Stimulated activated naive CD8-positive, alpha-beta T cell treated with anti-CD3 and anti-CD28 coated beads, Interleukin-15, amount 100 ng/mL, for 72 hours (primary cell): ENCODE data around the gene AGTRAP.

Experiments used
- ATAC-seq: fragments of 150-1000 bp; cut with Tn5 transposase; 2 replicates; pipeline ENCODE4 v1.10.0; 2021; ENCODE audit warnings: mild to moderate bottlenecking, moderate library complexity
- DNase-seq, 2 donors: peaks; one replicate each; pipeline ENCODE4 v3.0.0; 2021 to 2022
- H3K27ac Mint-ChIP-seq, 2 donors: one replicate each; pipeline ENCODE4 v1.8.0; 2022; ENCODE audit warnings: mild to moderate bottlenecking in 2 of 2, mixed read lengths in 2 of 2, moderate library complexity in 2 of 2
- H3K27me3 Mint-ChIP-seq: one replicate; pipeline ENCODE4 v1.8.0; 2022; ENCODE audit warnings: mixed read lengths
- H3K4me1 Mint-ChIP-seq: one replicate; pipeline ENCODE4 v1.8.0; 2022; ENCODE audit warnings: mild to moderate bottlenecking, mixed read lengths
- H3K4me3 Mint-ChIP-seq, 2 donors: one replicate each; pipeline ENCODE4 v1.8.0; 2022; ENCODE audit warnings: mild to moderate bottlenecking in 2 of 2, mixed read lengths in 2 of 2, moderate library complexity in 1 of 2
- H3K9me3 Mint-ChIP-seq, 2 donors: one replicate each; pipeline ENCODE4 v1.8.0; 2022; ENCODE audit warnings: mixed read lengths in 2 of 2

Gene AGTRAP

GRCh38 chr1:11720033-11720376 is 15.9 kb upstream of the AGTRAP start:
- H3K9me3 Mint-ChIP-seq: no peaks in the 10 kb centered on the region
- H3K27ac Mint-ChIP-seq: peak overlapping the region in 1 of 2 donors; percentile 75
- no peaks in the 10 kb centered on the region for H3K27me3 Mint-ChIP-seq
- DNase-seq: no peak
- peak overlapping the region; percentile 78 to 91 for H3K4me3 Mint-ChIP-seq
- ATAC-seq: no peak
- H3K4me1 Mint-ChIP-seq: peaks cover 17% of the 10 kb centered on the region

- Mint-ChIP-seq H3K4me3 (peak overlapping the region in 1 of 2 donors; percentile 9), H3K4me1 (peaks cover 20% of the 10 kb centered on the region), H3K9me3 (no peaks in the 10 kb centered on the region), H3K27me3 (no peaks in the 10 kb centered on the region), H3K27ac (no peak overlapping the region)
- DNase-seq (no peak), ATAC-seq (no peak)
Observed at GRCh38 chr1:11720525-11720924, 15.4 kb upstream of the AGTRAP start.

DNA sequence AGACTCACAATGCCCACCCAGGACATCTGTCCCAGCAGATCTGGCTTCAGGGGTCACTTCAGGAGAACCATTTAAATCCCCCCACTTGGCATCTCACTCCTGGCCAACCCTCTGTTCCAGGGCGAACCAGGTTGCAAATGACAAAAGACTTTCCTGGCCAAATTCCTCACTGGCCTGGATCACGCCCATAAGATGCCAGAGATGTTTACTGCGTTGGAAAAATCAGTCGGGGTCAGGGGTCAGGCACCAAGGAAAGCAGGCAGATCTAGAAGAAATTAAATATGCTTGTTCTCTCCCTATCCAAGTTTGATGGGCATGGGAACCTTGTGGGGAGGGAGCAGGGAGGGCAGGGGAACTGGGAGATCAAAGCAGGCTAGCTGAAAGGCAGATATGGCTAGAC is 14.6 kb upstream of the AGTRAP start:
- no peak overlapping the region for H3K4me3 Mint-ChIP-seq
- DNase-seq: no peak

DNA sequence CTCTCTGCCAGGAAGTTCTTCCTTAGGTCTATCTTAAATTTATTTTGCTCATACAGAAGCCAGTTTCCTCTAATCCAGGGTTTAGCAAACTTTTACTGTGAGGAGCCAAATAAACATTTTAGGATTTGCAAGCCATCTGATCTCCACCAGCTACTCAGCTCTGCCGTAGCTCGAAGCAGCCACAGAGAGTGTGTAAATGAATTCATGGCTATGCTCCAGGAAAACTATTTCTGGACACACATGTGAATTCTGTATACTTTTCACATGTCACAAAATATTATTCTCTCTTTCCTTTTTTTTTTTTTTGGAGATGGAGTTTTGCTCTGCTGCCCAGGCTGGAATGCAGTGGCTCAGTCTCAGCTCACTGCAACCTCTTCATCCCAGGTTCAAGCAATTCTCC is 13.4 kb upstream of the AGTRAP start:
- peaks cover 29% of the 10 kb centered on the region for H3K4me1 Mint-ChIP-seq
- H3K27ac Mint-ChIP-seq: no peak overlapping the region
- ATAC-seq (no peak), DNase-seq (no peak)
- H3K27me3 Mint-ChIP-seq: no peaks in the 10 kb centered on the region
- H3K4me3 Mint-ChIP-seq: no peak overlapping the region
- no peaks in the 10 kb centered on the region for H3K9me3 Mint-ChIP-seq

More for the DNA sequence above, 14.6 kb upstream of the AGTRAP start:
- Mint-ChIP-seq H3K27ac (no peak overlapping the region), H3K4me1 (peaks cover 28% of the 10 kb centered on the region), H3K27me3 (no peaks in the 10 kb centered on the region), H3K9me3 (no peaks in the 10 kb centered on the region)
- ATAC-seq: no peak

- no peaks in the 10 kb centered on the region for H3K9me3 Mint-ChIP-seq
- H3K4me1 Mint-ChIP-seq: peaks cover 34% of the 10 kb centered on the region
- no peaks in the 10 kb centered on the region for H3K27me3 Mint-ChIP-seq
- H3K27ac Mint-ChIP-seq: no peak overlapping the region
- ATAC-seq (no peak), DNase-seq (no peak)
- H3K4me3 Mint-ChIP-seq: no peak overlapping the region
Observed at GRCh38 chr1:11725616-11726015, 10.3 kb upstream of the AGTRAP start.

DNA sequence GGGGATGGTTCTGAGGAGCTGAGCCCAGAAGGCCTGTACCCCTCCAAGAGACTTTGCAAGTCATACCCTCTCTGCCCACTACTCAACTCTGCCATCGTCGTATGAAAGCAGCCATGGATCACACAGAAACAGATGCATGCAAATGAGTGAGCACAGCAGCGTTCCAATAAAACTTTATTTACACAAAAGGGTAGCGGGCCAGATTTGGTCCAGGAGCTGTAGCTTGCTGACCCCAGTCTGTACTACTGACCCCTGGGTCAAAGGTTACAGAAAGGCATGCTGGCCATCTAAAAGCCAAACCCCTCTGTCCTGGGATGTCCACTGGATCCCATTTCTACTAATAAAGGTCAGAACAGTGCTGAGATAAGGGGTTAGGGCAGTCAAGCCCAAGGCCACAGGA is 8.8 kb upstream of the AGTRAP start:
- no peak for ATAC-seq

GRCh38 chr1:11728126-11728806 is 7.7 kb upstream of the AGTRAP start:
- H3K27me3 Mint-ChIP-seq: no peaks in the 10 kb centered on the region
- no peak overlapping the region for H3K4me3 Mint-ChIP-seq
- H3K9me3 Mint-ChIP-seq: no peaks in the 10 kb centered on the region
- H3K27ac Mint-ChIP-seq: no peak overlapping the region
- ATAC-seq (no peak), DNase-seq (no peak)
- peaks cover 60% of the 10 kb centered on the region for H3K4me1 Mint-ChIP-seq

More for the DNA sequence above, 8.8 kb upstream of the AGTRAP start:
- Mint-ChIP-seq H3K9me3 (no peaks in the 10 kb centered on the region), H3K4me1 (peaks cover 49% of the 10 kb centered on the region), H3K4me3 (no peak overlapping the region), H3K27me3 (no peaks in the 10 kb centered on the region), H3K27ac (no peak overlapping the region)
- DNase-seq: no peak

- Mint-ChIP-seq H3K4me1 (peaks cover 66% of the 10 kb centered on the region), H3K27ac (no peak overlapping the region), H3K27me3 (no peaks in the 10 kb centered on the region), H3K4me3 (no peak overlapping the region), H3K9me3 (no peaks in the 10 kb centered on the region)
- DNase-seq (no peak), ATAC-seq (no peak)
Observed at GRCh38 chr1:11729155-11729497, 6.8 kb upstream of the AGTRAP start.

DNA sequence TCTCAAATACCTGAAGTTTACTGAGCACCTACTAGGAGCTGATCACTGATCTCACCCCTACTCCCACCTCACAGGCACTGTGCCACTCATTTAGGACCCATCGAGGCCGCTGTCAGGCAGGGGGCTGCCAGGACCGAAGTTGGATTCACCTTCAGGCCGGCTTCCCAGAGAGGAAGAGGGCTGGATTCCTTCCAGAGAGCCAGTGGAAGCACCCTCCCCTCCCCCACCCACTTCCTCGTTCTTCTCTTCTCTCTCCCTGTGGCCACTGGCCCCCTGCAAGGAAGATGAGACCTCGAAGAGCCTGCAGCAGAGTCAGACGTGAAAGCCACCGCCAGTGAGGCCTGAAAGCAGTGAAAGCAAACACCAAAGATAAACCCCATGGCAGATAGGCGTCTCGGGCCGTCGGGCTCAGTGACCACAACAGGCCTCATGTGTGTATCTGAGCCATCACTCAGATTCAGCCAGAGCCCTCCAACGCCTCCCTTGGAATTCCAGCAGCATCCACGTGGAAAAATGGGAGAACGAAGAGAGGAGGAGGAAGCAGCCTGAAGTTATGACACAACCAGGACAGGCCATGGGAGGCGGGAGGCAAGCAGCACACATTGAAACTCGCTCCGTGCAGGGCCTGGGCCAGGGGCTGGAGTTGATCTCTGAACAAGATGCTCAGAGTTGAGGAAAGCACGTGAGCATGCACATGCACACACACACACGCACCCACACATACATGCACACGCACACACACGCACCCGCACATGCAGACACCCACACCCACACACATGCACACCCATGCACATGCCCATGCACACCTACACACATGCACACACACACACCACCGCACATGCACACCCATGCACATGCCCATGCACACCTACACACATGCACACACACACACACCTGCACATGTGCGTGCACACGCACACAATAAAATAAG is 6.2 kb upstream of the AGTRAP start:
- Mint-ChIP-seq H3K4me3 (peak overlapping the region; percentile 75 to 83), H3K27me3 (no peaks in the 10 kb centered on the region), H3K4me1 (peaks cover 66% of the 10 kb centered on the region), H3K27ac (no peak overlapping the region), H3K9me3 (no peaks in the 10 kb centered on the region)
- DNase-seq (no peak), ATAC-seq (peak; percentile 38)

DNA sequence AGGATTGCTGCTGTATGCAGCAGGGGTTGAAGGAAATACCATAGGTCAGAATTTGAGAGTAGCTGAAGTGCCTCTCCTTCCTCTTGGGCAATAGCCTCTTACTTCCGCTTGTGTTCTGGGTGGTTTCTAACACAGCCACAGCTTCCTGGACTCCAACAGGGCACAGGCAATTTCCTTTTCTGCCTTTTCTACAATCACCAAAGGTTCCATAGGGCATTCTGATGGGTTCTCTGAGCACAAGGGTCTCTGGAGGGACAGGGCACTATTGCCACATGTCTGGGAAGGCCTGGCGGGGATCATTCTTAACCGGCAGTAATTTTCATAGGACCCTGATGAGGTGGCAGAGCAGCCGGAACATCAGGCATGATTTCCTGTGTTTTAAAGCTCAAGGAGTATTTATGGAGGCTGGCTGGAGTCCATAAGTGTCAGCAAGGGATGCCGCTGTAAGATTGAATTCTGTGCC is 5.5 kb upstream of the AGTRAP start:
- H3K4me3 Mint-ChIP-seq: peak overlapping the region; percentile 75 to 83
- peak overlapping the region in 1 of 2 donors; percentile 46 for H3K27ac Mint-ChIP-seq
- H3K9me3 Mint-ChIP-seq: no peaks in the 10 kb centered on the region
- DNase-seq: peak in 1 of 2 donors; percentile 40
- peaks cover 63% of the 10 kb centered on the region for H3K4me1 Mint-ChIP-seq
- H3K27me3 Mint-ChIP-seq: no peaks in the 10 kb centered on the region
- peak; percentile 90 for ATAC-seq

GRCh38 chr1:11731691-11732283 is 4.1 kb upstream of the AGTRAP start:
- Mint-ChIP-seq H3K27me3 (no peaks in the 10 kb centered on the region), H3K27ac (peak overlapping the region; percentile 82 to 92), H3K4me3 (peak overlapping the region; percentile 83 to 87), H3K4me1 (peaks cover 64% of the 10 kb centered on the region), H3K9me3 (no peaks in the 10 kb centered on the region)
- ATAC-seq (no peak), DNase-seq (peak in 1 of 2 donors; percentile 28)

- DNase-seq: no peak
- Mint-ChIP-seq H3K27me3 (no peaks in the 10 kb centered on the region), H3K9me3 (no peaks in the 10 kb centered on the region), H3K4me3 (peak overlapping the region in 1 of 2 donors; percentile 19), H3K4me1 (peaks cover 79% of the 10 kb centered on the region), H3K27ac (no peak overlapping the region)
- ATAC-seq: no peak
Observed at GRCh38 chr1:11733306-11733705, 2.6 kb upstream of the AGTRAP start.

GRCh38 chr1:11735531-11735853 is 444 bp upstream of the AGTRAP start:
- Mint-ChIP-seq H3K27ac (no peak overlapping the region), H3K27me3 (no peaks in the 10 kb centered on the region), H3K4me3 (peak overlapping the region; percentile 94 to 95), H3K9me3 (no peaks in the 10 kb centered on the region), H3K4me1 (peaks cover 79% of the 10 kb centered on the region)
- peak; percentile 0 for ATAC-seq
- DNase-seq: no peak

GRCh38 chr1:11736746-11737639 is 1.1 kb downstream of the AGTRAP start:
- DNase-seq (peak; percentile 30 to 48), ATAC-seq (peak; percentile 72)
- Mint-ChIP-seq H3K27ac (peak overlapping the region; percentile 22 to 40), H3K9me3 (no peaks in the 10 kb centered on the region), H3K27me3 (no peaks in the 10 kb centered on the region), H3K4me1 (peaks cover 79% of the 10 kb centered on the region), H3K4me3 (peak overlapping the region; percentile 94 to 95)

DNA sequence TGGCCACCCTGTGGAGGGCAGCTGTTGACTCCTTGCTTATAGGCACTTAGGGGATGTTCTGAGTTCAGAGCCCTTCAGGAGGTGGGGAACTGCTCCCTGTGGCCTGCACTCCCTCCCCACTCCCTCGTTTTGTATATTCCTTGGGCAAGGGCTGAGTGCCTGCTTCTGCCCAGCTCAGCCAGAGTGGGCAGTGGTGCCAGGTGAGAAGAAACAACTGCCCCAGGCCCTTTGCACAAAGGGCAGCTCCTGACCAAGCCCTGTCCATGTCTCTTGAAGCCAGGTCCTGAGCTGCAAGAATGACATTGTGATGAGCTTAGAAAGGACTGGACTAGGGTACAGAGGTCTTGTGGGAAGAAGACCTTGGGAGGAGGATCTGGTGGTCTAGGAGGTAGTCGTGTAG is 2.2 kb downstream of the AGTRAP start:
- no peaks in the 10 kb centered on the region for H3K27me3 Mint-ChIP-seq
- no peak overlapping the region for H3K4me3 Mint-ChIP-seq
- H3K4me1 Mint-ChIP-seq: peaks cover 81% of the 10 kb centered on the region

More for the DNA sequence above, 2.2 kb downstream of the AGTRAP start:
- ATAC-seq: no peak
- H3K9me3 Mint-ChIP-seq: no peaks in the 10 kb centered on the region
- DNase-seq: no peak
- peak overlapping the region in 1 of 2 donors; percentile 21 for H3K27ac Mint-ChIP-seq
